Astrocyte (in vitro differentiated cells and primary cell): ENCODE measurements around the gene VSTM2B. TPM values are rescaled to one million over a fixed set of nuclear protein-coding genes. Genes with fewer than 3 reads are reported as not detected.
"Not testable (repeated sequence)": the region's sequence is repeated elsewhere in the genome, so short reads cannot be mapped to it uniquely, and the experiment has no call there.

Source experiments
- DNase-seq: peaks from one replicate; pipeline ENCODE4 v3.0.0-alpha.2; 2010; ENCODE audit warnings: low read depth
- FAIRE-seq: peaks from 2 replicates; lab custom pipeline; 2011; peaks lifted over from hg19 to GRCh38; lab: Jason Lieb, UNC
- H2AFZ ChIP-seq: 2 replicates; pipeline ENCODE4 v1.6.0; 2012; ENCODE audit warnings: low read depth, low read length, inconsistent platforms
- H3K27ac ChIP-seq: 2 replicates; pipeline ENCODE4 v1.5.1; 2011; ENCODE audit warnings: low read depth, low read length, inconsistent platforms
- H3K27me3 ChIP-seq: 2 replicates; pipeline ENCODE4 v1.6.0; 2011; ENCODE audit warnings: low read length, inconsistent platforms; ENCODE audit not compliant: insufficient read depth
- H3K36me3 ChIP-seq: 2 replicates; pipeline ENCODE4 v1.5.1; 2011; ENCODE audit warnings: low read length, inconsistent platforms; ENCODE audit not compliant: insufficient read depth
- H3K4me1 ChIP-seq: 2 replicates; pipeline ENCODE4 v1.5.1; 2011; ENCODE audit warnings: low read length, inconsistent platforms; ENCODE audit not compliant: insufficient read depth
- H3K4me2 ChIP-seq: 2 replicates; pipeline ENCODE4 v1.6.0; 2012; ENCODE audit warnings: low read length, inconsistent platforms
- H3K4me3 ChIP-seq: 2 replicates; pipeline ENCODE4 v1.5.1; 2011; ENCODE audit warnings: low read depth, mild to moderate bottlenecking, low read length, inconsistent platforms; ENCODE audit not compliant: insufficient read depth
- H3K79me2 ChIP-seq: 2 replicates; pipeline ENCODE4 v1.6.0; 2012; ENCODE audit warnings: mild to moderate bottlenecking, low read length, inconsistent platforms; ENCODE audit not compliant: insufficient read depth
- H3K9ac ChIP-seq: 2 replicates; pipeline ENCODE4 v1.6.0; 2012; ENCODE audit warnings: mild to moderate bottlenecking, low read length, inconsistent platforms
- H3K9me3 ChIP-seq: 2 replicates; pipeline ENCODE4 v1.5.1; 2012; ENCODE audit warnings: low read depth, mild to moderate bottlenecking, low read length, inconsistent platforms; ENCODE audit not compliant: insufficient read depth
- H4K20me1 ChIP-seq: 2 replicates; pipeline ENCODE4 v1.6.0; 2012; ENCODE audit warnings: low read length, inconsistent platforms; ENCODE audit not compliant: insufficient read depth
- H3K27ac Mint-ChIP-seq: one replicate; pipeline ENCODE4 v1.8.0; 2021; ENCODE audit warnings: mild to moderate bottlenecking, mixed read lengths; ENCODE audit not compliant: unreplicated experiment
- H3K27me3 Mint-ChIP-seq: one replicate; pipeline ENCODE4 v1.8.0; 2021; ENCODE audit warnings: low read depth, mixed read lengths; ENCODE audit not compliant: unreplicated experiment
- H3K36me3 Mint-ChIP-seq: one replicate; pipeline ENCODE4 v1.8.0; 2021; ENCODE audit warnings: low read depth, mixed read lengths; ENCODE audit not compliant: unreplicated experiment
- H3K4me1 Mint-ChIP-seq: one replicate; pipeline ENCODE4 v1.8.0; 2021; ENCODE audit warnings: low read depth, mixed read lengths; ENCODE audit not compliant: unreplicated experiment
- H3K4me3 Mint-ChIP-seq: one replicate; pipeline ENCODE4 v1.8.0; 2021; ENCODE audit warnings: mild to moderate bottlenecking, moderate library complexity, mixed read lengths; ENCODE audit not compliant: unreplicated experiment
- H3K9me3 Mint-ChIP-seq: one replicate; pipeline ENCODE4 v1.8.0; 2021; ENCODE audit warnings: mild to moderate bottlenecking, mixed read lengths; ENCODE audit not compliant: unreplicated experiment
- EZH2 ChIP-seq: IDR thresholded peaks from 2 replicates; pipeline ENCODE4 v1.6.1; 2012; ENCODE audit warnings: mild to moderate bottlenecking, low read length, inconsistent platforms; ENCODE audit not compliant: insufficient read depth
- total RNA-seq: library from RNA; stranded (reverse); gene quantifications from 2 replicates; pipeline ENCODE4 v1.2.1, GENCODE V29; 2021
- TF ChIP-seq, protein P1 (sequence below): IDR thresholded peaks from 2 replicates; pipeline ENCODE4 v1.5.1; 2011; ENCODE audit warnings: low read depth, mild to moderate bottlenecking, inconsistent platforms, low read length, moderate library complexity; ENCODE audit not compliant: insufficient read depth

Gene VSTM2B
- total RNA-seq, 1 donor from 2014 or later: not detected

DNA sequence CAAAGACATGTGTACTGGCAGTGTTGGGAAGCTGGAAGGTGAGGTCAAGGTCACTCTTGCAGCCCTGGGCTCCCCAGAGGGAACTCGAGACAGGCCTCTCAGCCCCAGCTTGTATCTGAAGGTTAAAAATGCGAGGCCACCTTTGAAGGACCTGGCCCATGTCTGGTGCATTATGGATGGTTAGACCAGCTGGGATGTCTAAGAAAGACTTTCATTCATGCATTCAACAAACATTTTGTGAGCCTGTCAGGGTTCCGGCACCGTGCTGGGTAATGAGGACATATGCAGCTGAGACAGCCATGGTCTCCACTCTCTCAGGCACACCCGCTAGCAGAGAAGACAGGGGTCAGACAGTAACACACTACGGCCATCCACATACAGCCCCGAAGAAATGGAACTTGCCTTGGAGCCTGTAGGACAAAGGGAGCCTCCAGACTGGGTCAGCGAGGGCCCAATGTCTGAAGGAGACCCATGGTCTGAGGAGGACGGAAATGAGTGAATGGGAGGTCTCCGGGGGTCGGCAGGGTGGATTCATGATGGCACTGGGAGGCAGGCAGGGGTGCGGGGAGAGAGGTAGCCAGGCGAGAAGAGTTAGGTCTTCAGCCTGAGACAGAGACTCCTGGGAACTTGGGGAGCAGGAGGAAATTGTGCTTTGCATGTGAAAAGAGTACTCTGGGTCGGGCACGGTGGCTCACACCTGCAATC lies 19.0 kb downstream of the VSTM2B start:
- Mint-ChIP-seq H3K4me1 (no peaks in the 10 kb centered on the region), H3K27ac (no peak overlapping the region), H3K36me3 (no peaks in the 10 kb centered on the region), H3K9me3 (no peaks in the 10 kb centered on the region), H3K4me3 (no peak overlapping the region), H3K27me3 (peaks cover 21% of the 10 kb centered on the region)
- Histone ChIP-seq H4K20me1 (no peaks in the 10 kb centered on the region), H3K4me2 (no peak overlapping the region), H2AFZ (no peak overlapping the region), H3K9ac (no peak overlapping the region), H3K9me3 (peaks cover 7% of the 10 kb centered on the region), H3K79me2 (no peaks in the 10 kb centered on the region), H3K36me3 (no peaks in the 10 kb centered on the region), H3K4me1 (no peaks in the 10 kb centered on the region), H3K4me3 (no peak overlapping the region), H3K27ac (no peak overlapping the region), H3K27me3 (no peaks in the 10 kb centered on the region)
- TF ChIP-seq, protein P1, sequence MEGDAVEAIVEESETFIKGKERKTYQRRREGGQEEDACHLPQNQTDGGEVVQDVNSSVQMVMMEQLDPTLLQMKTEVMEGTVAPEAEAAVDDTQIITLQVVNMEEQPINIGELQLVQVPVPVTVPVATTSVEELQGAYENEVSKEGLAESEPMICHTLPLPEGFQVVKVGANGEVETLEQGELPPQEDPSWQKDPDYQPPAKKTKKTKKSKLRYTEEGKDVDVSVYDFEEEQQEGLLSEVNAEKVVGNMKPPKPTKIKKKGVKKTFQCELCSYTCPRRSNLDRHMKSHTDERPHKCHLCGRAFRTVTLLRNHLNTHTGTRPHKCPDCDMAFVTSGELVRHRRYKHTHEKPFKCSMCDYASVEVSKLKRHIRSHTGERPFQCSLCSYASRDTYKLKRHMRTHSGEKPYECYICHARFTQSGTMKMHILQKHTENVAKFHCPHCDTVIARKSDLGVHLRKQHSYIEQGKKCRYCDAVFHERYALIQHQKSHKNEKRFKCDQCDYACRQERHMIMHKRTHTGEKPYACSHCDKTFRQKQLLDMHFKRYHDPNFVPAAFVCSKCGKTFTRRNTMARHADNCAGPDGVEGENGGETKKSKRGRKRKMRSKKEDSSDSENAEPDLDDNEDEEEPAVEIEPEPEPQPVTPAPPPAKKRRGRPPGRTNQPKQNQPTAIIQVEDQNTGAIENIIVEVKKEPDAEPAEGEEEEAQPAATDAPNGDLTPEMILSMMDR: no peak
- no peak for TF ChIP-seq EZH2
- no peak for DNase-seq
- FAIRE-seq: no peak

- H3K27ac ChIP-seq, H3K4me3 Mint-ChIP-seq, H3K4me1 ChIP-seq, FAIRE-seq, DNase-seq, H3K4me3 ChIP-seq, H4K20me1 ChIP-seq, H3K9me3 ChIP-seq, H3K9me3 Mint-ChIP-seq, H3K27ac Mint-ChIP-seq, H3K9ac ChIP-seq, H3K36me3 ChIP-seq, H3K27me3 ChIP-seq, H3K4me1 Mint-ChIP-seq, H3K4me2 ChIP-seq, H3K36me3 Mint-ChIP-seq, H3K79me2 ChIP-seq, H2AFZ ChIP-seq: not testable (repeated sequence)
- peaks cover 24% of the 10 kb centered on the region for H3K27me3 Mint-ChIP-seq
Measured at GRCh38 chr19:29545447-29545846, 19.7 kb downstream of the VSTM2B start.

- H3K27me3 ChIP-seq: no peaks in the 10 kb centered on the region
- H3K27ac Mint-ChIP-seq: no peak overlapping the region
- FAIRE-seq (no peak), DNase-seq (no peak)
- H3K9me3 Mint-ChIP-seq: peaks cover 3% of the 10 kb centered on the region
- no peaks in the 10 kb centered on the region for H3K36me3 ChIP-seq
- TF ChIP-seq, protein P1: no peak
- TF ChIP-seq EZH2: no peak
- no peaks in the 10 kb centered on the region for H3K4me1 Mint-ChIP-seq
- H3K4me2 ChIP-seq: no peak overlapping the region
- no peaks in the 10 kb centered on the region for H4K20me1 ChIP-seq
- H3K4me1 ChIP-seq: no peaks in the 10 kb centered on the region
- peaks cover 2% of the 10 kb centered on the region for H3K36me3 Mint-ChIP-seq
- H3K9ac ChIP-seq: no peak overlapping the region
- no peak overlapping the region for H3K4me3 ChIP-seq
- no peak overlapping the region for H3K4me3 Mint-ChIP-seq
- no peak overlapping the region for H2AFZ ChIP-seq
- no peak overlapping the region for H3K27ac ChIP-seq
- H3K27me3 Mint-ChIP-seq: peaks cover 27% of the 10 kb centered on the region
- H3K79me2 ChIP-seq: no peaks in the 10 kb centered on the region
- H3K9me3 ChIP-seq: no peaks in the 10 kb centered on the region
Measured at GRCh38 chr19:29545866-29546582, 20.2 kb downstream of the VSTM2B start.
